RWPE2 (cell line): ENCODE results near the gene ANKRD16.
"Not testable (repeated sequence)": the region's sequence is repeated elsewhere in the genome, so short reads cannot be mapped to it uniquely, and the experiment has no call there.

Source experiments
- ATAC-seq: fragments of 200-7000 bp; cut with Tn5 transposase; 3 replicates; pipeline ENCODE4 v1.9.1; 2021; ENCODE audit warnings: low read depth
- DNase-seq: peaks from one replicate; pipeline ENCODE4 v3.0.0-alpha.2; 2020; ENCODE audit warnings: low spot score
- H3K27ac ChIP-seq: fragments of 450-650 bp; 2 replicates; pipeline ENCODE4 v1.5.1; 2017; ENCODE audit warnings: mild to moderate bottlenecking; ENCODE audit not compliant: poor library complexity, severe bottlenecking
- H3K27me3 ChIP-seq: fragments of 250-450 bp; sonication (Bioruptor Pico); 2 replicates; pipeline ENCODE4 v1.5.1; 2021; ENCODE audit warnings: mild to moderate bottlenecking, moderate library complexity; ENCODE audit not compliant: insufficient read depth, poor library complexity, severe bottlenecking
- H3K36me3 ChIP-seq: fragments of 250-450 bp; sonication (Bioruptor Pico); 2 replicates; pipeline ENCODE4 v1.5.1; 2020; ENCODE audit warnings: low read depth, mild to moderate bottlenecking, moderate library complexity
- H3K4me1 ChIP-seq: fragments of 250-450 bp; sonication (Bioruptor Pico); 2 replicates; pipeline ENCODE4 v1.5.1; 2021; ENCODE audit warnings: mild to moderate bottlenecking, moderate library complexity; ENCODE audit not compliant: insufficient read depth, poor library complexity, severe bottlenecking
- H3K4me3 ChIP-seq: fragments of 250-450 bp; sonication (Bioruptor Pico); 2 replicates; pipeline ENCODE4 v1.5.1; 2021; ENCODE audit warnings: mild to moderate bottlenecking, moderate library complexity; ENCODE audit not compliant: severe bottlenecking
- H3K9me3 ChIP-seq: fragments of 250-450 bp; sonication (Bioruptor Pico); 2 replicates; pipeline ENCODE4 v1.5.1; 2021; ENCODE audit warnings: mild to moderate bottlenecking, moderate library complexity; ENCODE audit not compliant: severe bottlenecking
- CTCF ChIP-seq: fragments of 450-650 bp; IDR thresholded peaks from one replicate; pipeline ENCODE4 v1.5.1; 2017; ENCODE audit warnings: mild to moderate bottlenecking, moderate library complexity; ENCODE audit not compliant: poor library complexity, severe bottlenecking

Gene ANKRD16

GRCh38 chr10:5915451-5915850 lies 25.8 kb upstream of the ANKRD16 start:
- no peak for DNase-seq
- Histone ChIP-seq H3K4me1 (no peaks in the 10 kb centered on the region), H3K27me3 (no peaks in the 10 kb centered on the region), H3K9me3 (no peaks in the 10 kb centered on the region), H3K36me3 (peaks cover 65% of the 10 kb centered on the region), H3K4me3 (no peak overlapping the region), H3K27ac (no peak overlapping the region)
- ATAC-seq = no peak
- TF ChIP-seq CTCF = no peak

GRCh38 chr10:5913736-5914135 lies 24.0 kb upstream of the ANKRD16 start:
- no peak for ATAC-seq
- no peak for TF ChIP-seq CTCF
- DNase-seq = no peak
- Histone ChIP-seq H3K27ac (no peak overlapping the region), H3K36me3 (peaks cover 65% of the 10 kb centered on the region), H3K9me3 (no peaks in the 10 kb centered on the region), H3K4me3 (no peak overlapping the region), H3K4me1 (no peaks in the 10 kb centered on the region), H3K27me3 (no peaks in the 10 kb centered on the region)

- ATAC-seq (no peak), DNase-seq (no peak)
- no peaks in the 10 kb centered on the region for H3K4me1 ChIP-seq
- no peak overlapping the region for H3K27ac ChIP-seq
- TF ChIP-seq CTCF = no peak
- H3K36me3 ChIP-seq = peaks cover 52% of the 10 kb centered on the region
- no peak overlapping the region for H3K4me3 ChIP-seq
- no peaks in the 10 kb centered on the region for H3K9me3 ChIP-seq
- no peaks in the 10 kb centered on the region for H3K27me3 ChIP-seq
These were observed 22.0 kb upstream of the ANKRD16 start for GRCh38 chr10:5911670-5912069.

GRCh38 chr10:5910323-5911100 lies 20.8 kb upstream of the ANKRD16 start:
- peaks cover 47% of the 10 kb centered on the region for H3K36me3 ChIP-seq

GRCh38 chr10:5908676-5909075 lies 19.0 kb upstream of the ANKRD16 start:
- H3K4me3 ChIP-seq, H3K27ac ChIP-seq, H3K4me1 ChIP-seq, H3K9me3 ChIP-seq, H3K27me3 ChIP-seq, DNase-seq, ATAC-seq: not testable (repeated sequence)
- H3K36me3 ChIP-seq = peaks cover 40% of the 10 kb centered on the region

More at GRCh38 chr10:5910323-5911100, 20.8 kb upstream of the ANKRD16 start:
- DNase-seq (no peak), ATAC-seq (no peak)
- no peaks in the 10 kb centered on the region for H3K27me3 ChIP-seq
- H3K27ac ChIP-seq = no peak overlapping the region
- H3K4me1 ChIP-seq = no peaks in the 10 kb centered on the region
- H3K4me3 ChIP-seq = no peak overlapping the region
- no peaks in the 10 kb centered on the region for H3K9me3 ChIP-seq
- no peak for TF ChIP-seq CTCF
